ENCODE measurements around the gene ZNF860. TPM values are rescaled to one million over a fixed set of nuclear protein-coding genes. Genes with fewer than 3 reads are reported as not detected.

ZNF860 gene
- total and polyA plus RNA-seq, 2 donors (not counting 3 experiments of a cell fraction or from before 2014, with no cell fraction given): 0.19 to 0.73 TPM

GRCh38 chr3:31955581-31955980 lies 26.0 kb upstream of the ZNF860 start:
- DNase-seq (ENCODE audit: low read depth, low spot score): no peak
- Histone ChIP-seq H3K4me2 (ENCODE audit: insufficient read depth, low read length) (no peak overlapping the region), H2AFZ (ENCODE audit: low read depth, low read length) (no peak overlapping the region), H3K79me2 (ENCODE audit: control insufficient read depth, insufficient read depth, low read length) (peaks cover 34% of the 10 kb centered on the region), H3K9me3 (replicated peaks; ENCODE audit: control insufficient read depth, insufficient read depth, low read length) (peaks cover 4% of the 10 kb centered on the region), H3K4me1 (ENCODE audit: control insufficient read depth, extremely low read depth, insufficient read depth, low read length) (no peaks in the 10 kb centered on the region), H3K27ac (ENCODE audit: insufficient read depth, low read depth, low read length) (no peak overlapping the region), H3K4me3 (replicated peaks in 1 of 3; ENCODE audit: insufficient read depth in 1 of 3, low read depth in 1 of 3, low read length in 3 of 3) (no peak overlapping the region), H3K9me1 (replicated peaks; ENCODE audit: control insufficient read depth, extremely low read depth, insufficient read depth, low read length) (no peaks in the 10 kb centered on the region), H3K36me3 (ENCODE audit: control insufficient read depth in 2 of 2, extremely low read depth in 1 of 2, insufficient read depth in 2 of 2, low read length in 2 of 2) (no peaks in the 10 kb centered on the region), H4K20me1 (replicated peaks; ENCODE audit: control insufficient read depth, extremely low read depth, insufficient read depth, low read length) (no peaks in the 10 kb centered on the region), H3K27me3 (ENCODE audit: control insufficient read depth in 2 of 2, insufficient read depth in 2 of 2, low read length in 2 of 2) (no peaks in the 10 kb centered on the region), H3K9ac (replicated peaks; ENCODE audit: extremely low read depth, insufficient read depth, low read length) (no peak overlapping the region)
- POLR2A ChIA-PET: no interaction called here
- dilution Hi-C loops (cut with MboI; ENCODE audit: extremely low pct_ligation_motif_present, low sequenced_read_pairs): no loop called here
- FAIRE-seq: no peak
- intact Hi-C loops (cut with micrococcal nuclease): no loop called here
- no TSS peak for BruUV-seq (replicated peaks)
- no peak for TF ChIP-seq JUN (IDR thresholded peaks at IDR 0.05; ENCODE audit: borderline replicate concordance, insufficient read depth, insufficient read length, low read depth)
- no peak for TF ChIP-seq EZH2 (IDR thresholded peaks at IDR 0.05; ENCODE audit: borderline replicate concordance, low read depth, low read length, severe bottlenecking)
- no peak for TF ChIP-seq CTCF (IDR thresholded peaks at IDR 0.05; ENCODE audit: extremely low read depth in 1 of 2, insufficient read depth in 1 of 2, low read depth in 1 of 2, low read length in 2 of 2)
- no peak for TF ChIP-seq FOS (IDR thresholded peaks at IDR 0.05; ENCODE audit: borderline replicate concordance, insufficient read depth, low read length)
- TF ChIP-seq POLR2AphosphoS5 (IDR thresholded peaks at IDR 0.05; ENCODE audit: insufficient read depth, low read depth, low read length): no peak
- no peak for TF ChIP-seq MAX (IDR thresholded peaks at IDR 0.05; ENCODE audit: insufficient read depth, insufficient read length)
- TF ChIP-seq POLR2A (IDR thresholded peaks at IDR 0.05; ENCODE audit: low read depth, low read length): no peak
- TF ChIP-seq GATA2 (IDR thresholded peaks at IDR 0.05; ENCODE audit: insufficient read depth, insufficient read length, low read depth, low read length): no peak
- no peak for TF ChIP-seq MYC (IDR thresholded peaks at IDR 0.05; ENCODE audit: low read depth, low read length)
- CTCF ChIA-PET: no interaction called here

Data from endothelial cell of umbilical vein (primary cell).